SK-N-DZ (cell line): ENCODE results near the gene MROH9. TPM values are rescaled to one million over a fixed set of nuclear protein-coding genes. Genes with fewer than 3 reads are reported as not detected.
A peak's percentile ranks its signal among the peaks of the same experiment; 100 is the strongest.
"Not testable (repeated sequence)": the region's sequence is repeated elsewhere in the genome, so short reads cannot be mapped to it uniquely, and the experiment has no call there.

Experiments used
- DNase-seq: peaks from one replicate; pipeline ENCODE4 v3.0.0-alpha.2; 2015; ENCODE audit warnings: low spot score
- polyA plus RNA-seq, 2 experiments: library from polyadenylated mRNA; depleted of rRNA; stranded (reverse); fragments of >200 nt; gene quantifications; 2 replicates each; pipeline ENCODE4 v1.2.3, GENCODE V29; 2014

Gene MROH9
- not detected in 2 replicates for polyA plus RNA-seq (2014; cell fraction: cytosol; rRNA removed)
- polyA plus RNA-seq (2014; cell fraction: nucleus; rRNA removed), result not detected in 2 replicates

GRCh38 chr1:170935231-170935630 lies at the start of gene MROH9:
TSS of gene MROH9 (plus strand) at chr1:170935534. CDS start at chr1:170945557, 10,023 bp downstream.
- no peak for DNase-seq

GRCh38 chr1:170885551-170885950 lies 49.8 kb upstream of the MROH9 start:
- no peak for DNase-seq

GRCh38 chr1:170886460-170886859 lies 48.9 kb upstream of the MROH9 start:
- DNase-seq, result no peak

- no peak for DNase-seq
Measured at GRCh38 chr1:170887726-170888125, 47.6 kb upstream of the MROH9 start.

- no peak for DNase-seq
Measured at GRCh38 chr1:170891872-170892271, 43.5 kb upstream of the MROH9 start.

GRCh38 chr1:170893655-170894297 lies 41.6 kb upstream of the MROH9 start:
- peak; percentile 1 for DNase-seq

- no peak for DNase-seq
Measured at GRCh38 chr1:170903961-170904360, 31.4 kb upstream of the MROH9 start.

- DNase-seq, result no peak
Measured at GRCh38 chr1:170908942-170909341, 26.4 kb upstream of the MROH9 start.

GRCh38 chr1:170910273-170910672 lies 25.1 kb upstream of the MROH9 start:
- DNase-seq, result no peak

- no peak for DNase-seq
Measured at GRCh38 chr1:170917373-170917772, 18.0 kb upstream of the MROH9 start.

GRCh38 chr1:170924656-170925055 lies 10.7 kb upstream of the MROH9 start:
- DNase-seq, result not testable (repeated sequence)

GRCh38 chr1:170927955-170928840 lies 7.1 kb upstream of the MROH9 start:
- DNase-seq, result no peak

- no peak for DNase-seq
Measured at GRCh38 chr1:170929412-170929834, 5.9 kb upstream of the MROH9 start.

- peak; percentile 37 for DNase-seq
Measured at GRCh38 chr1:170929835-170930554, 5.3 kb upstream of the MROH9 start.

GRCh38 chr1:170931650-170932049 lies 3.7 kb upstream of the MROH9 start:
- no peak for DNase-seq

- DNase-seq, result no peak
Measured at GRCh38 chr1:170932236-170932635, 3.1 kb upstream of the MROH9 start.

- DNase-seq, result no peak
Measured at GRCh38 chr1:170938281-170938680, 2.9 kb downstream of the MROH9 start.

GRCh38 chr1:170939476-170939875 lies 4.1 kb downstream of the MROH9 start:
- DNase-seq, result no peak

- DNase-seq, result not testable (repeated sequence)
Measured at GRCh38 chr1:170951744-170952143, 16.4 kb downstream of the MROH9 start.

- DNase-seq, result no peak
Measured at GRCh38 chr1:170959385-170959784, 24.1 kb downstream of the MROH9 start.

GRCh38 chr1:170964506-170964905 lies 29.2 kb downstream of the MROH9 start:
- no peak for DNase-seq
